ELR (cell line): ENCODE results near the gene CFAP221.
A peak's percentile ranks its signal among the peaks of the same experiment; 100 is the strongest.

Experiments
- DNase-seq: peaks from one replicate; pipeline ENCODE4 v3.0.0-alpha.2; 2015; ENCODE audit warnings: low read depth

CFAP221 gene

GRCh38 chr2:119645173-119645855 lies 101.1 kb downstream of the CFAP221 start:
- peak; percentile 20 for DNase-seq

DNA sequence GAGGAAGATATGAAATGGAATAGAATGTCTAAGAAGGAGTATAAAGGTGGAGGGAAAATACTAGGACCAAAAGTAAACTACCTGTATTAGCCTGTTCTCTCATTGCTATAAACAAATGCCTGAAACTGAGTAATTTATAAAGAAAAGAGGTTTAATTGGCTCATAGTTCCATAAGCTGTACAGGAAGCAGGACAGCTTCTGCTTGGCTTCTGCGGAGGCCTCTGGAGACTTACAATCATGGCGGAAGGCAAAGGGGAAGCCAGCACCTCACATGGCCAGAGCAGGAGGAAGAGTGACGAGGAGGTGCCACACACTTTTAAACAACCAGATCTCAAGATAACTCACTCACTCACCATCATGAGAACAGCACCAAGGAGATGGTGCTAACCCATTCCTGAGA lies 101.9 kb downstream of the CFAP221 start:
- DNase-seq: no peak

DNA sequence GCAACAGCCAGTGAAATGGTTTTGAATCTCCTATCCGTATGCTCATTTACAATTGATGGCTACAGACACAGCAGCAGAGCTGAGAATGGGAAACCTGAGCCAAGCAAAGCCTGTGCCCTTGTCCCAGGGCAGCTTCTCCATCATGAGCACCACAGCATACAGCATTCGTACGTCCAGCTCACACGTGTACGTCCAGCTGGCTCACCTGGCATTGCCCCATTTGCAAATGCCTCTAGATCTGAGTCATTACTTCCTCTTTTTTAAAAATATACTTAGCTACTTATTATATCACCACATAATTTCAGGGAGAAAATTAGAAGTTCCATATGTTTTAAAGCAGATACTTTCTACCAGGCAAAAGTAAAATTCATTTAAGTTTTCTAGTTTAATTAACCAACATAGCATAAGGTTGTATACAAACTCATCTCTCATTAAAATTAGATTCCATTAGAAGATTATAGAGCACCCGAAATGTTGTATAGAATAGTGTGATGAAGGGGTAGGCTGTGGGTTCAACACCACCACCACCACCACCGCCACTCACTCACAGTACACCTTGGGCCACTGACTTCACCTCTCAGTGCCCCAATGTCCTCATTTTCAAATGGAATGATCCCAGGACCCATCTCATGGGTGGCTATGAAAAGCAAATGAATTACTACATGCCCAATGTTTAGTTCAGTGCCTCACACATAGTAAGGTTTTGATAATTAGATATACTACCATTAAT lies 103.4 kb downstream of the CFAP221 start:
- peak; percentile 51 for DNase-seq

GRCh38 chr2:119649364-119649917 lies 105.2 kb downstream of the CFAP221 start:
- peak; percentile 63 for DNase-seq

- peak; percentile 31 for DNase-seq
These were observed 106.0 kb downstream of the CFAP221 start for GRCh38 chr2:119650206-119650605.

DNA sequence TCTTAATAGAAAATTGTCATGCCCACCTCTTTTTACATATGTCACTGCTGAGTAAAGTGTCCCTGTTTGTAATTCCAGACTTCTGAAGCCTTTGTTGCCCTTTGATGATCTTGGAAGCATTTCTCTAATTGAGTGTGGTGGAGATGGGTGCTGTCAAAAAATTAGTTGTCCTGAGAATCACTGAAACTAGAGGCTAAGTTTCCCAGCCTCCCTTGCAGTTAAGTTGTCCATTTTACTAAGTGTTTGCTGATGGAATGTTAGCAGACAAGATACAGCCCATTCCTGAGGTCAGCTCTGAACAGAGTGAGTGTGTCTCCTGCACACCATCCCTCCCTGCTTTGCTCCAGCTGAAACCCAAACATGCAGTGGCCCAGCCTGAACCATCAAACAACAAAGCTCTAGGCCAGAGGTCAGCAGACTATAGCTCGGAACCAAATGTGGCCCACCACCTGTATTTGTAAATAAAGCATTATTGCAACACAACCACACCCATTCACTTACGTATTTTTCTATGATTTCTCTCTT lies 106.7 kb downstream of the CFAP221 start:
- DNase-seq: no peak

DNA sequence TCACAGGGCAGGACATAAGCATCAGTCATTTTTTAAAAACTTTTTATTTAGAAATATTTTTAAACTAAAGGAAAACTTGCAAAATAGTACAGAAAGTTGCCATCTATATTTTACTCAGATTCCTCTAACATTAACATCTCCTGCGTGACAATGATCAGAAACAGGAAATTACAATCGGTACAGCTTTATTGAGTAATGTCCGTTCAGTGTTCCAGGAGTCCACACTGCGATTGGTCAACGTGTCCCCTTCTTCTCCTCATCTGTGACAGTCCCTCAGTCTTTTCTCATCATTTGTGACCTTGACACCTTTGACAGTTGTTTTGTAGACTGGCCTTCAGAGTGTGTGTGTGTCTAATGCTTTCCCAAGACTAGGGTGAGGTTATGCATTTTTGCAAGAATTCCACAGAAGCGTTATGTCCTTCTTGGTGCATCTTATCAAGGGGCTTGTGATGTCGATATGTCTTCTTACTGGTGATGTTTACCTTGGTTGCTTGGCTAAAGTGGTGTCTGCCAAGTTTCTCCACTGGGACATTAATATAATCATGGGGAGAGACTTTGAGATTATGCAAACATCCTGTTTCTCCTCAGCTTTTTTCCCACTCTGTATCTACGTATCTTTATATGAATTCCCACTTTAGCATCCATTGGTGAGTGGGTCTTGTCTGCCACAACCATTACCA lies 113.4 kb downstream of the CFAP221 start:
- no peak for DNase-seq

GRCh38 chr2:119659601-119660342 lies 115.5 kb downstream of the CFAP221 start:
- peak; percentile 56 for DNase-seq

- no peak for DNase-seq
These were observed 116.1 kb downstream of the CFAP221 start for GRCh38 chr2:119660343-119660658.

- no peak for DNase-seq
These were observed 118.0 kb downstream of the CFAP221 start for GRCh38 chr2:119662297-119662696.

GRCh38 chr2:119668546-119668945 lies 124.3 kb downstream of the CFAP221 start:
- no peak for DNase-seq

GRCh38 chr2:119671016-119671415 lies 126.8 kb downstream of the CFAP221 start:
- DNase-seq: no peak

DNA sequence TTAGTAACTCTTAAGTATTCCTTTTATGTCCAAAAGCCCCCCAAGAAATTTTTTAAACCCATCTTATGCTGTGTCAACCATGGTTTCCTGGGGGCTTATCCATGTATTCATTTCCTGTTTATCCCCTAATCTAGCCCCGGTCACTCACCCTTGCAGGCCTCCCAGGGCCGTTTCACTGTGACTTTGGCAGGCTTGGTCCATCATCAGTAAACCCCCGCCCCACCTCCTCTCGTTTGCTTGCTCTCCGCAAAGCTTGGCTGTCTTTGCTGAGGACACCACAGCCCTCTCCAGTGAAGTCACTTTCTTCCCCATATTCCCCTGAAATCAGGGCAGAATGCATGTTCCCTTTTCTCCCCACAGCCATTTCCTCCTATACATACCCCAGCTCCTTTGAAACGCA lies 127.5 kb downstream of the CFAP221 start:
- DNase-seq: no peak

GRCh38 chr2:119672161-119672862 lies 128.1 kb downstream of the CFAP221 start:
- DNase-seq: no peak

DNA sequence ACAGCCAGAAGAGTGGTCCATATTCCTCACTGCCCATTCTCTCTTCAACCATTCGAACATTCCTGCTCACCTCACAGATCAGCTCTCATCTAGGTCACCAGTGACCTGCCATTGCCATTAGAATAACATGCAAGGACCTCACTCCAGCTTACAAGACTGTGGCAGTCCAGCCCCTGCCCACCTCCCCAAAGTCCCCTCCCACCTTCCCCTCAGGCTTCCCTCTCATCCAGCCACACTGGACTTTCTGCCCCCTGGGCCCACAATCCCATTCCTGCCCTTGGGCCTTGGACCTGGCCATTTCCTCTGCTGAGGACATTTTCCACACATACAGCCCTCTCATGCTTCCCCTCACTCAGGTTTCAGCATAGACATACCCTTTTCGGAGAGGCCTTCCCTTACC lies 129.5 kb downstream of the CFAP221 start:
- no peak for DNase-seq

- no peak for DNase-seq
These were observed 130.7 kb downstream of the CFAP221 start for GRCh38 chr2:119674711-119675500.

GRCh38 chr2:119678021-119678656 lies 133.9 kb downstream of the CFAP221 start:
- no peak for DNase-seq

DNA sequence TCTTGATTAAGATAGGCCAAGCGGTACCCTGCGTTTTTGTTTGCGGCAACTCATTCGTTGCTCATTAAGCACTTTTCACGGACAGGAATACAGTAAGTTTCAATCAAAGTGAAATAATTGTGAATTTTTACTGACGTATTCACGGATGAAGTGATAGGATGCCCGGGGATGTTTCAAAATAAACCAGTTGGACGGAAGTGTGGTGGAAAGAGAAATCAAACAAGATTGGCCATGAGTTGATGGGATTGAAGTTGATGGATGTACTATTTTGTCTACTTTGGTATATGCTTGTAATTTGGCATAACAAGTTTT lies 135.2 kb downstream of the CFAP221 start:
- DNase-seq: no peak

DNA sequence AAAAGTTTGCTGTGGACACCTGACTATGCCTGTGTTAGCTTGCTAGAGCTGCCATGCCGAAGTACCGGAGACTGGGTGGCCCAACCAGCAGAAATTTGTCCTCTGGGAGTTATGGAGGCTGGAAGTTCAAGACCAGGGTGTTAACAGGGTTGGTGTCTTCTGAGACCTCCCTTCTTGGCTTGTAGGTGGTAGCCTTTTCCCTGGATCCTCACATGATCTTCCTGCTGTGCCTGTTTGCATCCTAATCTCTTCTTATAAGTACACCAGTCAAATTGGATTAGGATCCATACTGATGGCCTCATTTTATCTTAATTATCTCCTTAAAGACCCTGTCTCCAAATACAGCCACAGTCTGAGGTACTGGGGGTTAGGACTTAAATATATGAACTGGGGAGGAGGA lies 135.6 kb downstream of the CFAP221 start:
- DNase-seq: no peak
